Colonic mucosa (tissue), 4 donors: ENCODE data around the gene MIDN. TPM values are rescaled to one million over a fixed set of nuclear protein-coding genes. Genes with fewer than 3 reads are reported as not detected.

Source experiments
- DNase-seq: peaks from one replicate; pipeline ENCODE4 v3.0.0-alpha.2; 2020
- H3K27ac ChIP-seq: fragments of 200-600 bp; one replicate; pipeline ENCODE4 v1.8.0; 2021
- H3K27me3 ChIP-seq: fragments of 200-600 bp; one replicate; pipeline ENCODE4 v1.8.0; 2021
- H3K36me3 ChIP-seq: fragments of 200-600 bp; one replicate; pipeline ENCODE4 v1.8.0; 2021
- H3K4me1 ChIP-seq: fragments of 200-600 bp; one replicate; pipeline ENCODE4 v1.8.0; 2021; ENCODE audit warnings: mild to moderate bottlenecking
- H3K4me3 ChIP-seq: fragments of 200-600 bp; one replicate; pipeline ENCODE4 v1.8.0; 2021
- H3K9ac ChIP-seq, 2 donors: one replicate each; pipeline ENCODE4 v1.7.0; 2013; ENCODE audit warnings: control low read depth in 2 of 2, low read depth in 2 of 2, low read length in 2 of 2
- H3K9me3 ChIP-seq: fragments of 200-600 bp; one replicate; pipeline ENCODE4 v1.8.0; 2021
- intact Hi-C: fragments of 100-400 bp; cut with DNase I; formaldehyde crosslinking; loops from one replicate; pipeline ENCODE4 v1.14.1; 2022
- total RNA-seq, 2 donors: library from RNA; stranded (reverse); fragmentation: NEBNext Ultra II Directional in 1 of 2; extraction: Animal tissue kit (Norgen Biotek cat#: 25700) in 1 of 2; gene quantifications; one replicate each; pipeline ENCODE4 v1.2.1, GENCODE V29; 2021
- TF ChIP-seq, protein P1 (sequence below): fragments of 200-600 bp; IDR thresholded peaks from one replicate; pipeline ENCODE4 v1.8.0; 2022; ENCODE audit warnings: antibody characterized with exemption, mild to moderate bottlenecking
- donor health status: healthy.
- donor health status: DM: no; HTN: no; CAD: no.
- donor health status: DM: no; HTN: no; CAD: no.

MIDN gene
- total RNA-seq, 2 donors from 2014 or later: 172 to 177 TPM

DNA sequence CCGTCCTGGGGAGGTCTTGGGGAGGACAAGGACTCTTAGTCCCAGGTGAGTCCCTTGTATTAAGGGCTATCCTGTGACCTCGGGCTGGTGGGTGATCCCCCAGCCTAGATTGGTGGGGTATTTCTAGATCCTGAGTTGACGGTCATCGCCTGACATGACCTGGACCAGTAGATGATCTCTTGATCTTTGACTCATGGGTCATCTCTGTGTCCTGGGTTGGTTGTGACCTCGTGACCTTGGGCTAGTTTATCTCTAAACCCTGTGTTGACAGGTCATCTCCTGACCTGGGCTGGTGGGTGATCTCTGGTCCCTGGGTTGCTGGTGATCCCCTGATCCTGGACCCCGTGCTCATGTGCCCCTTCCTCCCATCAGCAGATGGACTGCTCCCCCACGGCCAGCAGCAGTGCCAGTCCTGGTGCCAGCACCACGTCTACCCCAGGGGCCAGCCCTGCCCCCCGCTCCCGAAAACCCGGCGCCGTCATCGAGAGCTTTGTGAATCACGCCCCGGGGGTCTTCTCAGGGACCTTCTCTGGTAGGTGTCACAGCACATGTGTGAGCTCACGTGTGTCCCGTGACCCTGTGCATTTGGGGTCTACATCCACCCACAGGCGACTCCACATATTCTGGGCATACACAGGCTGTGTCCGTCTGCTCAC lies 6.3 kb downstream of the MIDN start:
- no peak for DNase-seq
- TF ChIP-seq, protein P1, sequence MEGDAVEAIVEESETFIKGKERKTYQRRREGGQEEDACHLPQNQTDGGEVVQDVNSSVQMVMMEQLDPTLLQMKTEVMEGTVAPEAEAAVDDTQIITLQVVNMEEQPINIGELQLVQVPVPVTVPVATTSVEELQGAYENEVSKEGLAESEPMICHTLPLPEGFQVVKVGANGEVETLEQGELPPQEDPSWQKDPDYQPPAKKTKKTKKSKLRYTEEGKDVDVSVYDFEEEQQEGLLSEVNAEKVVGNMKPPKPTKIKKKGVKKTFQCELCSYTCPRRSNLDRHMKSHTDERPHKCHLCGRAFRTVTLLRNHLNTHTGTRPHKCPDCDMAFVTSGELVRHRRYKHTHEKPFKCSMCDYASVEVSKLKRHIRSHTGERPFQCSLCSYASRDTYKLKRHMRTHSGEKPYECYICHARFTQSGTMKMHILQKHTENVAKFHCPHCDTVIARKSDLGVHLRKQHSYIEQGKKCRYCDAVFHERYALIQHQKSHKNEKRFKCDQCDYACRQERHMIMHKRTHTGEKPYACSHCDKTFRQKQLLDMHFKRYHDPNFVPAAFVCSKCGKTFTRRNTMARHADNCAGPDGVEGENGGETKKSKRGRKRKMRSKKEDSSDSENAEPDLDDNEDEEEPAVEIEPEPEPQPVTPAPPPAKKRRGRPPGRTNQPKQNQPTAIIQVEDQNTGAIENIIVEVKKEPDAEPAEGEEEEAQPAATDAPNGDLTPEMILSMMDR: no peak
- peak overlapping the region; percentile 85 for H3K4me3 ChIP-seq
- H3K9me3 ChIP-seq: no peaks in the 10 kb centered on the region
- peak overlapping the region; percentile 99 for H3K27ac ChIP-seq
- intact Hi-C loops: no loop called here
- H3K9ac ChIP-seq: peak overlapping the region; percentile 78 to 99
- H3K4me1 ChIP-seq: peaks cover 22% of the 10 kb centered on the region
- H3K27me3 ChIP-seq: no peaks in the 10 kb centered on the region
- H3K36me3 ChIP-seq: peaks cover 30% of the 10 kb centered on the region

DNA sequence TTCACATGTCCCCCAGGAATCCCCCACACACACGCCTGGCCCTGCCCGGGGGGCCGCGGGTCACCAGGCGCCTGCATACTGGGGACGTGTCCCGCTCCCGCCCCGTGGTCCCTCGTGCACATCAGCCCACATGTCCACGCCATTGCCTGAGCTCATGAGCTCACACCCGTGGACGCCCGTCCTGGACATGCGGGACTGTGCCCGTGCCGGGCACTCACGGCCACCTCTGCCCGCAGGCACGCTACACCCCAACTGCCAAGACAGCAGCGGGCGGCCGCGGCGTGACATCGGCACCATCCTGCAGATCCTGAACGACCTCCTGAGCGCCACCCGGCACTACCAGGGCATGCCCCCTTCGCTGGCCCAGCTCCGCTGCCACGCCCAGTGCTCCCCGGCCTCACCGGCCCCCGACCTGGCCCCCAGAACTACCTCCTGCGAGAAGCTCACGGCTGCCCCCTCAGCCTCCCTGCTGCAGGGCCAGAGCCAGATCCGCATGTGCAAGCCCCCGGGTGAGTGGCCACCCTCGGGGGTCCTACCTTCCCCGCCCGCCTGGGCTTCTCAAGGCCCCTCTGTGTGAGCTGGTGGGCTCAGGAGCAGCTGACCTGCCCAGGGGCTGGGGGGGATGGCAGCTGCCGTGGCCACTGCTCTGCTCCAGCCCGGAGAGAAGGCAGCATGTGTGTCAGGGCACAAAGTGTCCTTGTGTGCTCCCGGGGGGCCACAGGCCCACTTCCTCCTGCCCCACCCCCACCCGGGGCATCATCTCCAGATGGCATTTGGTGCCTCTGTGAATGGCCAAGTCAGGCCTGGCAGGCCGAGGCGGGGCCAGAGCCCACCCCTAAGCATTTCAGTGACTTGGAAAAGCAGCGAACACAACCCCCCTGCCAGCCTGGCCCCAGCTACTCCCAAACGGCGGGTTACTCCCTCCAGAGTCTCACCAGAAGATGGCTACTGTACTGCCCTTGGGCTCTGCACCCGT lies 7.1 kb downstream of the MIDN start:
- intact Hi-C loops: no loop called here
- H3K27me3 ChIP-seq: no peaks in the 10 kb centered on the region
- peak overlapping the region; percentile 99 for H3K27ac ChIP-seq
- TF ChIP-seq, protein P1: no peak
- DNase-seq: no peak
- H3K4me3 ChIP-seq: no peak overlapping the region
- H3K36me3 ChIP-seq: peaks cover 30% of the 10 kb centered on the region
- peaks cover 30% of the 10 kb centered on the region for H3K4me1 ChIP-seq
- no peaks in the 10 kb centered on the region for H3K9me3 ChIP-seq
- peak overlapping the region in 1 of 2 donors; percentile 2 for H3K9ac ChIP-seq

DNA sequence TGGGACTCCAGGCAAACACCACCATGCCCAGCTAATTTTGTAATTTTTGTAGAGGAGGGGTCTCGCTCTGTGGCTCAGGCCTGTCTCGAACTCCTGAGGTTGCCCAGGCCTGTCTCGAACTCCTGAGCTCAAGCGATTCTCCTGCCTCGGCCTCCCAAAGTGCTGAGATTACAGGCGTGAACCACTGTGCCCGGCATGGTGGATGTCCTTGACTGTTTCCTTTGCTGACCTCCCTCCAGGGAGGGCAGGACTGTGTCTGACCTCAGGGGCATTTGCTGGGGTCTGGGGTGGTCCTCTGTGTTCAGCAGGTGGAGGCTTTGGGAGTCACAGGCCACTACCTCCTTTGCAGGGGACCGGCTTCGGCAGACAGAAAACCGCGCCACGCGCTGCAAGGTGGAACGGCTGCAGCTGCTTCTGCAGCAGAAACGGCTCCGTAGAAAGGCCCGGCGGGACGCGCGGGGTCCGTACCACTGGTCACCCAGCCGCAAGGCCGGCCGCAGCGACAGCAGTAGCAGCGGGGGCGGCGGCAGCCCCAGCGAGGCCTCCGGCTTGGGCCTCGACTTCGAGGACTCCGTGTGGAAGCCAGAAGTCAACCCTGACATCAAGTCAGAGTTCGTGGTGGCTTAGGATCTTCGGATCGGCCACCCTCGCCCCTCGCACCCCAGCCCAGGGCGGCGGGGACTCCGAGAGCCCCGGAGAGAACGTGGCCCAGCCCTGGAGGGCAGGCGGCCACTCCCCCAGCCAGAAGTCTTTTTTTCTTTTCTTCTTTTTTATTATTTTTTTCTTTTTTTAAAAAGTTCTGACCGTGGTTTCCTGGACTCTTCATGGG lies 8.5 kb downstream of the MIDN start:
- Histone ChIP-seq H3K4me3 (no peak overlapping the region), H3K27ac (peak overlapping the region; percentile 1), H3K27me3 (no peaks in the 10 kb centered on the region), H3K4me1 (peaks cover 31% of the 10 kb centered on the region), H3K9me3 (no peaks in the 10 kb centered on the region), H3K36me3 (peaks cover 30% of the 10 kb centered on the region), H3K9ac (no peak overlapping the region)
- intact Hi-C loops: no loop called here
- TF ChIP-seq, protein P1: no peak
- no peak for DNase-seq

DNA sequence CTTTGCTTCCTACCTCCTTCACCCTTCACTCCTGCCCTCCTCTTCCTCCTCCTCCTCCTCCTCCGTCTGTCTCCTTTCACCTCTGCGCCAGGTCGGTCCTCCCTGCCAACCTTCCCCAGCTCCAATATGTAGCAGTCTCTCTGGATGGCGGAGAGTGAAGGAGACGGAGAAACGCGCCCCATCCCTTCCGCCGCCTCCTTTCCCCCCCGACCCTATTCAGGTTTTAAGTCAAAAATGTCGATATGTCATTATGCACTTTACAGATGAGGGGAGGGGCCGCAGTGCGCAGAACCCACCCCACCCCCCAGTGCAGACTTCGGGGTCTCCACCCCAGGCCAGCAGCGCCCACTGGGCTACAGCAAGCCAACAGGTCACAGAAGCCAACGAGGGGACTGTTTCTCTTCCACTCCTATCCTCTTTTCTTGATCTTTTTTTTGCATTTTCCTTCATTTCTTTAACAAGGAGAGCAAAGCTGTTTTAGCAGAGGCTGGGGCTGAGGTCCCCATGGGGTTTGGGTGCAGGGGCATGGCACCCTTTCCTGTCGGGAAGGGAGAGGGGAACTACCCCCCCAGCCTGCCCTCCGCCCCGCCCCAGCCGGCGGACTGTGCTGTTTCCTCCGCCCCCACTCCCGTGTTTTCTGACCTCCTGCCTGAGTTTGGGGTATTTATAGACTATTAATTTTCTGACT lies 9.2 kb downstream of the MIDN start:
- H3K4me1 ChIP-seq: peaks cover 32% of the 10 kb centered on the region
- no peaks in the 10 kb centered on the region for H3K27me3 ChIP-seq
- no peaks in the 10 kb centered on the region for H3K9me3 ChIP-seq
- no peak overlapping the region for H3K4me3 ChIP-seq
- TF ChIP-seq, protein P1: no peak
- H3K27ac ChIP-seq: peak overlapping the region; percentile 91
- peaks cover 30% of the 10 kb centered on the region for H3K36me3 ChIP-seq
- H3K9ac ChIP-seq: peak overlapping the region in 1 of 2 donors; percentile 100
- intact Hi-C loops: no loop called here
- DNase-seq: no peak
